Suppressor macrophage (primary cell): ENCODE measurements around the gene GATA6.

Source experiments
- DNase-seq, 4 experiments: peaks; one replicate each; pipeline ENCODE4 v3.0.0-alpha.2; 2020 to 2022

Gene GATA6

DNA sequence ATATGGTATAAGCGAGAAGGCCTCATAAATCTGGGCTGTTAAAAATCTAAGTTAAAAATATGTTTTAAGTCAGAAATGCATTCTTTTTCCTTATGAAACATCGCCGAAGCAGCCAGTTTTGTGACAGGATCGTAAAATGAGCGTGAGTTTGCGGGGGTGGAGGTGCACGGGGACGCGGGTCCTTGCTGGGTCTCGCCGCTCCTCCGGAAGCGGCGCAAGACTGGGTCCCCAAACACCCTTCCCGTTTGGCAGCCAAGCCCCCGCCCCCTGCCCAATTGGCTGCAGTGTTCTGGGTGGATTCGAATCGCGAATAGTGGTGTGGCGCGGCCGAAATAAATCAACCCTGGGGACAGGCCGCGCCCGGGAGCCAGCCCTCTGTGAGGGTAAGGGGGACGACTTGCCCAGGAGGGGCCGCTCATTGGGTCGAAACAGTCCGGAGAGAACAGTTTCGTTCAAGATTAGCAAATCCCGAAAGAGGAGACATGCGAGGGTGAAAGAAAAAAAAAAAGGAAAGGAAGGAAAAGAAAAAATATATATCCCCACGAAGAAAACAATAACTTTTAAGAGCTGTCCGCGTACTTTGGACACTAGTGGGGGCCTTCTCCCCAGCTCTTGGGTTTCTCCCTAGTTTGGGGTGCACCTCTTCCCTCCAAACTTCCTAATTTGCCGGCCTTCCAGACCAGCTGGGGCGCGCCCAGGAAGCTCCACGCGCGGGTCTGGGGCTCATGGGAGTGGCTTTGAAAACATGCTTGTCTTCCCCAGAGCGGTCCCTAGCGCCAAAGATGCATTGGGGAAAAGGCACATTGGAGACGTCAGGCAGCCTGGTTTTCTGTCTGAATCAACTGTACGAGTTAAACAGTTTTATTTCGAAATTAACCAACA lies 3.1 kb upstream of the GATA6 start:
- DNase-seq = no peak

DNA sequence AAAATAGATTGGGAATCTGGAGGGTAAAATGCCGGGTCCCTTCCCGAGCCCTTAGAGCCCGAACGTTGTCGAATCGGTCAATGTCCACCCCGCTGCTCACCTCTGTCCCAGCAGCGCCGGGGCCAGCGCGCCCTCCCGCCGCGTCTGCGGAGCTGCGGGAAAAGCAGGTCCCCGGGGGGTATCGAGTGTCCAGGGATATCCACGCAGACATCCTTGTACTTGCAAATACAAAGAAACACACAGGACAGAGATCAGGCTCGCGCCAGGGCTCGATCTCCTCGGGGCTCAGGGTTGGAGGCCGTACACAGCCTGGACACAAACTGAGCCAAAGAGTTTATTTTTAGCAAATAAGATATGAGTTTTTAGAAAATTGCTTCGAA lies 2.3 kb upstream of the GATA6 start:
- no peak for DNase-seq

DNA sequence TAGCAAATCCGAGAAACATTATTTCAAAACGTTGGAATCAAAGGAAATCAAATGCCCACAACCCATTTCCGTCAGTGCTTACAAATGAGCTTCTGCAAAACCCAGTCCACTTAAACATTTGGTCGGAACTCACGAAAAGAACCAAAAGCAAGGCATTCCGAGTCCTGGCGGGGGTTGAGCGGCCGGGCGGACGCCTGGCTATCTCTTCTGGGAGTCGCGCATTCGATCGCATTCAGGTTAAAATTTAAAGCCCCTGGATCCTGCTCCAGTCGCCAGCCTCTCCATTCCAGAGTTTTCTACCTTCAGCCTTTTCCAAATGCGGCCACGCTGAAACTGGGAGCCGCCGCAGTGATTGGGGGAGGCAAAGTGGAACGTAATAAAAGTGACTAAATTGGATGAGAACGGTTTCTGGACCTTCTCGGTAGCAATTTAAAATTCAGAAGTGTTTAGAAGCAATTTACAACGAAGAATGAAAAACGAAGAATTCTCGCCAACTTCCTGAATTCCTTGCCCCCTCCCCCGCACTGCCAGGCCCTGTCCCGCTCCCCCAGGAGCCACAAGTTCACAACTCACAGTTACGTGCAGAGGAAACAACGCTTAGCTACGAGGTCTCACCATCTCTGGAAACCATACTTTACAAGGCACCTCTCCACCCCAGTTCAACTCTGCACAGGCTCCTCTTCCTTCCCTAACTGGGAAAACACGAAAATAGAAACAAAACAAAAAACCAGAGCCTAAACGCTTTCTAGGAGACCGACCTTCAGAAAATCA lies 1.7 kb upstream of the GATA6 start:
- peak in 3 of 4 experiments; percentile 11 to 28 (median 19) for DNase-seq

DNA sequence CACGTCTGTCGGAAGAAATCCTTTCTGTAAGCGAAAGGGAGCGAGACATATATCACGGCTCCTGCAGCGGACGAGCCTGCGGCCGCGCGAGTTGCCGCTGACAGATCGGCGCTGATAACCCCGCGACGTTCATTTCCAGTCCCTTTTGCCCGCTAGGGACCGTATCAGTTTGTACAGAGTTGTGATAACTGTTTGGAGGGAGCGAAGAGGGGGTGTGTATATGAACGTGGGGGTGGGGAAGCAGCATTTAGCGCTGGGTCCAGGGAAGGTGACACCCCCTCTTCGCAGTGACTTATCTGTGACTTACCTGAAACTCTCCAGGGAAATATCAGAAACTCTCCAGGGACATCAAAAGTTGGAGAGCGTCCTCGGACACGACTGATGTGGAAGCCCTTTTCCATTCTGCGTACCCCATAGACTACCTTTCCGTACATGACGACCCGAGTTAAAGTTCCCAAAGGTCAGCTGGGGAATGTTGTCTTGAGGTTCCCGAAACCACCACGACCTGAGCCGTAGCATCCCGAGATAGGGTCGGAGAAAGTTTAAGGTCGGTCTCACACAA lies 948 bp upstream of the GATA6 start:
- peak in 3 of 4 experiments; percentile 19 to 30 (median 27) for DNase-seq

DNA sequence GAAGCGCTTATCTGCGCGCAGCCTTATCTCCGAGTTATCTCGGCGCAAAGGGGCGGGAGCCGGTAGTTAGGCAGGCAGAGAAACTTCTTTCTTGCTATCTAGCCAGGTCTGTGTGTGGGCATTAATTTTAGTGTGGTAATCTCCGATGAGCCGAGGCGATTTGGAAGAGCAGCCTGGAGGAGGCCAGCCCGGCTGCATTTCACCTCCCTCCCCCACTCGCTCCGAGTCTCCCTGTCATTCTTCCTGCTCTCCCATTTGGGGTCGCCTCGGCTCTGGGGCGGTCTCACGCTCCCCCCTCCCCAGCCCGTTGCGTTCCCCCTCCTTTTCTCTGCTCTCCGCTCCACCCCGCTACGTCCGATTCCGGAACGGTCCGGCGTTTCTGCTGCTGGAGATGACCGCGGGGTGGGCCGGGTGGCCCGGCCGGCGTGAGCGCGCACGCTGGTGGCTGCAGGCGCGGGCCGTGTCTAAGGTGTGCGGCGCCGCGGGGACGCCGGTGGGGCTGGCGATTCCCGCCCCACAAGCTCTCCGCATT lies 566 bp downstream of the GATA6 start:
- no peak for DNase-seq

DNA sequence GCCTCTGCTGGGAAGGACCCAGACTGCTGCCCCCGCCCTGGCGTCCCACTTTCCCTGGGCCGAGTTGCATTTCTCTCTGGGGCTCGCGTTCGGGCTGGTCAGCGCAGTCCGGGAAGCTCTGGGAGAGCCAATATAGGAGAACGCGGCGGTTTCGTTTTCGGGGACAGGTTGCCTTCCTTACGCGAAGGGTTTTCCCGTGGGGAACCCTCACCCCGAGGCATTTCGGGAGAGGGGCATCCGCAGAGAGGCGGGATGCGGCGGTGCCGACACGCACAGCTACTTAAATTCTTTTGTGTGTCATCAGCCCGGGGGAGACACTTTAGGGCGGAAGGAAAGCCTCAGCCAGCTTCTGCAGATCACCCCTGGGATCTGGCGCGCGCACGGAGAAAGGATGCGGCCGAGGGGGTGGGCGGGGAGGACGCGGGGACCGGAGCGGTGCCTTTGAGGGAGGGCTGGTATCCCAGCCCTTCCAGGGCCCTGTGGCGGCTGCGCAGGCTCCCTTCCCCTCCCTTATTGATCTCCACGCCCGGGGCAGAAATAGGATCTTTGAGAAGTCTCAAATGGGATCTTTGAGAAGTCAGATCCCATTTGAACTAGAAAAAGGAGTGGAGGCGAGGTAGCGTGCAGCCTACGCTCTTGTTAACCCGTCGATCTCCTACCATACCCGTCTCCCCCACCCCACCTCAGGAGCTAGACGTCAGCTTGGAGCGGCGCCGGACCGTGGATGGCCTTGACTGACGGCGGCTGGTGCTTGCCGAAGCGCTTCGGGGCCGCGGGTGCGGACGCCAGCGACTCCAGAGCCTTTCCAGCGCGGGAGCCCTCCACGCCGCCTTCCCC lies 1.2 kb downstream of the GATA6 start:
- DNase-seq = peak in 3 of 4 experiments; percentile 6 to 33 (median 31)

DNA sequence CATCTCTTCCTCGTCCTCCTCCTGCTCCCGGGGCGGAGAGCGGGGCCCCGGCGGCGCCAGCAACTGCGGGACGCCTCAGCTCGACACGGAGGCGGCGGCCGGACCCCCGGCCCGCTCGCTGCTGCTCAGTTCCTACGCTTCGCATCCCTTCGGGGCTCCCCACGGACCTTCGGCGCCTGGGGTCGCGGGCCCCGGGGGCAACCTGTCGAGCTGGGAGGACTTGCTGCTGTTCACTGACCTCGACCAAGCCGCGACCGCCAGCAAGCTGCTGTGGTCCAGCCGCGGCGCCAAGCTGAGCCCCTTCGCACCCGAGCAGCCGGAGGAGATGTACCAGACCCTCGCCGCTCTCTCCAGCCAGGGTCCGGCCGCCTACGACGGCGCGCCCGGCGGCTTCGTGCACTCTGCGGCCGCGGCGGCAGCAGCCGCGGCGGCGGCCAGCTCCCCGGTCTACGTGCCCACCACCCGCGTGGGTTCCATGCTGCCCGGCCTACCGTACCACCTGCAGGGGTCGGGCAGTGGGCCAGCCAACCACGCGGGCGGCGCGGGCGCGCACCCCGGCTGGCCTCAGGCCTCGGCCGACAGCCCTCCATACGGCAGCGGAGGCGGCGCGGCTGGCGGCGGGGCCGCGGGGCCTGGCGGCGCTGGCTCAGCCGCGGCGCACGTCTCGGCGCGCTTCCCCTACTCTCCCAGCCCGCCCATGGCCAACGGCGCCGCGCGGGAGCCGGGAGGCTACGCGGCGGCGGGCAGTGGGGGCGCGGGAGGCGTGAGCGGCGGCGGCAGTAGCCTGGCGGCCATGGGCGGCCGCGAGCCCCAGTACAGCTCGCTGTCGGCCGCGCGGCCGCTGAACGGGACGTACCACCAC lies 2.1 kb downstream of the GATA6 start:
- no peak for DNase-seq

DNA sequence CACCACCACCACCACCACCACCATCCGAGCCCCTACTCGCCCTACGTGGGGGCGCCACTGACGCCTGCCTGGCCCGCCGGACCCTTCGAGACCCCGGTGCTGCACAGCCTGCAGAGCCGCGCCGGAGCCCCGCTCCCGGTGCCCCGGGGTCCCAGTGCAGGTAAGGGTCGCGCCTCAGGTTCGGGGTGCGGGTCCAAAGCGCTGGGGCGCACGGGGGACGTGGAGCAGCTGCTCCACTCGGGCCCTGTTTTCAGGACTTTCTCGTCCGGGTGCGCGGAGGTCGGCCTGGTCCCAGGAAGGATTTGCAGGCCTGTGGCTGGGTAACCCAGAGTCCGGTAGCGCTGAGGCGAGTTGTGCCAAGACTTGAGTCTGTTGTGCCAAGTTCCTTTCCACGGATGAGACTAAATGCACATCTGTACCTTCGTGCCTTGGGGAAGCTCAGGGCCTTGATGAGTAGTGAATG lies 2.8 kb downstream of the GATA6 start:
- no peak for DNase-seq

DNA sequence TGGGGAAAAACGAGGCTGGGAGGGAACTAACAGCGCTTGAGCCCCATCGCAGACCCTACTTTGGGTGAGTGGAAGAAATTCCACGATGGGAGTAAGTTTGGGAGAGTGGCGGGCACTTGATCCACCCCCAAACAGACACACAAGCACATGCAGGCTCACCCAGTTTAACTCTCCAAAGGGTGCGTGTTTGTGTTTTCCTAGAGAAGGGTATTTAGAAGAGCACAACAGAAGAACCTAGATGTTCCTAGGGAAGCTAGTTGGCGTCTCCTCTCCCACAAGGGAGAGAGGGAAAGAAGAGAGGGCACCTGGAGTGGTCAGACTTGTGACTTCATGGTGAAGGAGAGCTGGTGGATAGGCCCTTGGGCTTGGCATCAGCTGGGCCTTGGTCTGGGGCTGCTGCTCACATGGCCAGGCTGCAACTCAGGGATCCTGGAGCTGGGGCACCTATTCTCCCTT lies 3.2 kb downstream of the GATA6 start:
- no peak for DNase-seq

DNA sequence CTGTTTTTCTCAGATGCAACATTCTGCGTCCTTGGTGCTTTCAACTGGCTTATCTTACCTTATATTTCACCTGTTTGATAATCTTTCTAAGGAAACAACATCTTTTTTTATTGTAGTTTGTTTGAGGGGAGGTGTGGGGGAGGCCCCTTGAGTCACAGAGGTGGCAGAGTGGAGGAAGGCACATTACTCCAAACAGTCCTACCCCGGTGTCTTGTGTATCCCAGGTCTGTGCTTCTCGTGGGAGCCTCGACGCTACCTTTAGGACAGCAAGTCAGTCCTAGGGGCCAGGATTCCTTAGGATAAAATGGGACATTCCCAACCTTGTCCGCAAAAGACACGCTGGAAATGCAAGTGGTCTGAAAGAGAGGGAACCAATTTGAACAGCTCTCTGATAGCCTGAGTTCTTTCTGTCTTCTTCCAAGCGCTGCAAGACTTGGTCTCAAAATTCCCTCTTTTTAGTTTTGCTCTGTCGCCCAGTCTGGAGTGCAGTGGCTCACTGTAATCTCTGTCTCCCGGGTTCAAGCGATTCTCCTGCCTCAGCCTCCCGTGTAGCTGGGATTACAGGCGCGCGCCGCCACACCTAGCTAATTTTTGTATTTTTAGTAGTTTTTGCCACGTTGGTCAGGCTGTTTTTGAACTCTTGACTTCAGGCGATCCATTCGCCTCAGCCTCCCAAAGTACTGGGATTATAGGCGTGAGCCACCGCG lies 4.0 kb downstream of the GATA6 start:
- DNase-seq = no peak

DNA sequence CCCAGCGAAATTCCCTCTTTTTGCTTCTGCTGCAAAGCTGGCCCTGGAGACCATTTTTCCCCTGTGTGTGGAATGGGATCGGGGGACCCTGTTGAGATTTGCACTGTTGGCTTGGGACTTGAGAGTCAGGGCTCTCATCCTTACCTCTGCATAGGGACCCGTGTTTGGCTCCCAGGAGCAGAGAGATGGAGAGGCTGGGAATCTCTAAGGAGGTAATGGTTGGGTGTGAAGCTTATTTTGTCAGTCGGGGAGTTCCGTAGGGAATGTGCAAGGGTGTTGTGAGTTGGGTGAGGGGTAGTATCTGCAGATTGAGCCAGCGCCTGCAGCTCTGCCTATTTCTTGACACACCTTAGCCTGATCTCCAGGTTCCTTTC lies 4.5 kb downstream of the GATA6 start:
- DNase-seq = no peak

DNA sequence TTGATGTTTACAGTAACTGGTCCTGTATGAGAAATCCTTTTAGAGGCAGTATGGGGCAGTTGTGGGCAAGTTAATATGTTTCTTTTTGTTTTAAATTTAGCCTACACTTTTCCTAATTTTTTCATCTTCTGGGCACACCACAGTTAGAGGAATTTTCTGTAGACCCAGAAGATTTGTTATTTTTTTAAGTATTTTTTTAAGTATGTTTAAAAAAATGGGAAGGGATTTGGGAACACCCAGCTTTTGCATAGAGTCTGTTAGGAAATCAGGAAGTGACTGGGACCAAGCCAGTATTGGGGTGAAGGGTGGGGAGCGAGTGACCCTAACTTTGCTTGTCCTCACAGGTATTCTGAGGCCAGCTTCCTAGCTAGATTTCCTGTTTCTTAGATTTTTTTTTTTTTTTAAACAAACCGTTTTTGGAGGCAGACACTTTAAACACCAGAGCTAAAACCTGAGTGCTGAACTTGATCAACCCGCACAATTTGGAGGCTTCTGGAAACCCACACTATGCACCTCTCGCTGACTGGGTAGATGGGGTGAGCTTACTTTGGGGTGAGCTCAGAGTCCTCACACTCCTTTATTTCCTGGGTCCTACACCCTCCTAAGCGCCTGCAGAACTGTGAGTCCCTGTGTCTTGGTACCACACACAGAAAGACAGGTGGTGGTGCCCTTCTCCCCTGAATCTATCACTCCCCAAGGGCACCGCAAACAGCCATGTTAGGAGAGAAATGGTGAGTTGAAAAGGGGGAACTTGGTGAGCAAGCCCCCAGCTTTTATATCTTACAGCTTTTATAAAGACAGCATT lies 5.2 kb downstream of the GATA6 start:
- DNase-seq = no peak

DNA sequence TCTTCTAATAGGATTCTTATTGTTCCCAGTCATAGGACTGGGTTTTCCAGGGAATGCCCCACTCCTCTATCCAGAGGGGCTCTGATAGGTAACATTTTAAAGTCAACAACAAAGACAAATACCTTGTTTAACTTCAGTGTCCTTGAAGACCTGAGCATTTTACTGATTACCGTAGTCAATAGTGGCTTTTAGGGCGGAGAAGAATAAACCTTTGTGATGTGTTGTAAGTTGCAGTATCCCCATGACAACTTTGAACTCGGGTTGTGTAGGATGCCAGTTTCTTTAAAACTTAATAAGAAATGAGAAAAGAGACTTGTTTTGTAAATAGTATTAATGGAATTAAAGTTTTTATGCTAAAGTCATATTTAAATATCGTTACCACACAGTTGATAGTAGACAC lies 6.0 kb downstream of the GATA6 start:
- DNase-seq = no peak

DNA sequence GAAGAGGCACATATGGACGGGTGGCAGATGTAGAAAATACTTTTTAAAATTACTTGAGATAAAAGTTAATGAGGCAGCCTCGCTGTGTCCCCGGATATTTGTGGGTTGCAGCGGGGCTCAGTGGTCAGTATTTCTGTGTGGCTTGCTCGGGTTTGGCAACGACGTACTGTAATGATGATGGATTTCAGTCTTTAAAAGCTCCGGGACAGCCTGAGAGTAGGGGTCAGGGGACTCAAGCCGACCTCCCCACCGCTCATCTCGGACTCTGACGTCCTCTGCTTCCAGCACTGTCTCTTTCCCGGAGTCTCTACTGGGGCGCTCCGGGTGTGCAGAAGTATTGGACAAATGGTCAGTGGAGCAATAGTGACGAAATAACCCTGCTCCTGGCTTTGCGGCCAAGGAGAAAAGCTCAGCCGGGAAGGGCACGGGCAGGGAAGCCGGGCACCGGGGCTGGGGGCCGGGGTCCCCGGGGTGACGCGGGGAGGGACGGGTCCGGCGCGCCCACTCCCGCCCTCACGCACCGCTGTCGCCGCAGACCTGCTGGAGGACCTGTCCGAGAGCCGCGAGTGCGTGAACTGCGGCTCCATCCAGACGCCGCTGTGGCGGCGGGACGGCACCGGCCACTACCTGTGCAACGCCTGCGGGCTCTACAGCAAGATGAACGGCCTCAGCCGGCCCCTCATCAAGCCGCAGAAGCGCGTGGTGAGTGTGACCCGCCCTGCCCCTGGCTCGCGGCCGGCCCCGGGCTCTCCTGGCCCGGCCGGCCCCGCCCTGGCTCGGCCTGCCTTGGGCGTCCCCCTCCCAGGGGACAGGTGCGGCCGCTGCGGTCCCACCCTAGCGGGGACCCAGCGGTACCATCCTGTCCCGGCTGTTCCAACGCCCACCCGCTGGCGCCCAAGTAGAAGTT lies 7.3 kb downstream of the GATA6 start:
- no peak for DNase-seq

DNA sequence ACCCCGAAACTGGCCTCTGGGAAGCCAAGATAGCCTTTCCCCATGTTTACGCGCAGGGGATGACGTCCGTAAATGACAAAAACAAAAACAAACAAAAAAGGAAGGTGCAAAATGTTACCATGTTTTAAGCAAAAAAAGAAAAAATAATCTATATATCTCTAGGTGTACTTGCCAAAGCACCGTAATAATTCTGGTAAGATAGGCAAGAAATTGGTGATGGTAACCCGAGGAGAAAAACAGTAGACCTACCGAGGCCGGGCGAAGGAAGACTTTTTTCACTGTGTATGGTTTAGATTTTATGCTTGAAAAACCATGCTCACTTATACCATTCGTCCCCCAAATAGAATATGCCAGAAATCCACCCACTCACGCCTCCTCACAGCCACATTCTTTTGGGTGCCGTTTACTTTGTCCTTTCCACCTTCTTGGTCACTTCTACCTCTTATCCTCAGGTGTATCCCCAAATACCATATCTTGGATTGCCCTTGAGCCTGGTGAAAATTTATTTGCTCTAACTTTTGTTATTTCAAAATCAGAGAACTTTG lies 8.0 kb downstream of the GATA6 start:
- DNase-seq = no peak

DNA sequence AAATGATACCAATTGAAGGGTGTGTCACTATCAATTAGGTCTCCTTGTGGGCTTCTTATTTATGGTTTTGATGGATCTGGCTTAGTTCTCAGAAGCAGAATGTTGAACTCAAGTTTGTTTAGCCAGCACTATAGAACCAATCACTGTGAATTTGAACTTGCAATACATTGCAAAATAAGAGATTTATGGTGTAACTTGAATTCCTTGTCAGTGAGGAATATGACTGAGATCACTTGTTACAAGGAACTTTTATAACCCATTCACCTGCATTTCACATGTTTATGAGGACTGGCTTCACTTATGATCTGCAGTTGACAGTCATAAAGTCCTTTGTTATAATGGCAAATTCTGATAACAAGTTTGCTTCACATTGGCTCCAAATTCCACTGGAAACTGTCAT lies 9.8 kb downstream of the GATA6 start:
- no peak for DNase-seq

DNA sequence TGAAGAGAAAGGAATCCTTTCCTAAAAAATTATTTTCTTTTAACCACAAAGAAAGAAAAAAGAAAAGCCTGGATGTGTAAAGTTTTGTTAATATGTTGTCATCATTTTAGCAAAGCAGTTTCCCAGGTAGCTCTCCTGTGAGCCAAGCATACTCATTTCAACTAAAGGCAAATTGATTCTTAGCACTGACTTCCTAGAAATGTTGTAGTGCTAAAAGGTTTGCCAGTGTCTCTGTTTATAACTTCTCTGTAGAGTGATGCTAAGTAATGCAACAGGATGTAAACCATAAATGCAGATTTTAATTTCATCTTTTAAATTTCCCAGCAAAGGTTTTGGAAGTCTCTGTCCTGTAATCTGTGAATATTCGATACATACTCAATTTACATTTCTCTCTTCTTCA lies 10.2 kb downstream of the GATA6 start:
- DNase-seq = no peak

DNA sequence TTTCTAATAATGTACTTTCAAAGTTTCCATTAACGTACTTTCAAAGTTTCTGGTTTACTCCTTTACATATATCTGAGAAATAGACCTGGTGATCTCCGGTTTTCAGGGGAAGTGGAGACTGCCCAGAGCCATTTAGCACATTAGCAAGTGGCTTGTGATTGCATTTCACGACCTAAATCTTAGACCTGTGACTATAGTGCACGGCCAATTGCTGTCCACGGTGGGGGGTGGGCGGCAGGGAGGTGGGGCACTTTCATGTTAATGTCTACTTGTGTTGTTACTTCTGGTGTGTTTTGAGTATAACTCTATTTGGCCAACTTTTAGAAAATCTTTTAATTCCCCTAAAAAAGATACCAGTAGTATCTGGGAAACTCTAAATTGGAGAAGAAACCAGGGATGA lies 11.3 kb downstream of the GATA6 start:
- DNase-seq = no peak
